GM21390 (cell line): ENCODE data around the gene NRXN3.

Source experiments
- ATAC-seq: cut with Tn5 transposase; IDR thresholded peaks from one replicate; pipeline ENCODE4 v1.9.1; 2021; ENCODE audit not compliant: unreplicated experiment

NRXN3 gene

GRCh38 chr14:79639613-79640012, 1469.4 kb downstream of the NRXN3 start:
- ATAC-seq: no peak

GRCh38 chr14:79641371-79641770, 1471.2 kb downstream of the NRXN3 start:
- no peak for ATAC-seq

- no peak for ATAC-seq
Observed at GRCh38 chr14:79643132-79643531, 1473.0 kb downstream of the NRXN3 start.

GRCh38 chr14:79645753-79646362, 1475.7 kb downstream of the NRXN3 start:
- no peak for ATAC-seq

GRCh38 chr14:79649856-79650255, 1479.7 kb downstream of the NRXN3 start:
- no peak for ATAC-seq

- no peak for ATAC-seq
Observed at GRCh38 chr14:79652513-79653307, 1482.5 kb downstream of the NRXN3 start.

- no peak for ATAC-seq
Observed at GRCh38 chr14:79656056-79656455, 1485.9 kb downstream of the NRXN3 start.

- ATAC-seq: no peak
Observed at GRCh38 chr14:79656496-79656895, 1486.3 kb downstream of the NRXN3 start.

- ATAC-seq: no peak
Observed at GRCh38 chr14:79658221-79658620, 1488.0 kb downstream of the NRXN3 start.

- no peak for ATAC-seq
Observed at GRCh38 chr14:79658769-79659168, 1488.6 kb downstream of the NRXN3 start.

- no peak for ATAC-seq
Observed at GRCh38 chr14:79660053-79660939, 1490.1 kb downstream of the NRXN3 start.

GRCh38 chr14:79661752-79662151, 1491.6 kb downstream of the NRXN3 start:
- ATAC-seq: no peak

- no peak for ATAC-seq
Observed at GRCh38 chr14:79663453-79663852, 1493.3 kb downstream of the NRXN3 start.

- ATAC-seq: no peak
Observed at GRCh38 chr14:79665556-79665955, 1495.4 kb downstream of the NRXN3 start.

- ATAC-seq: no peak
Observed at GRCh38 chr14:79668951-79669350, 1498.8 kb downstream of the NRXN3 start.

- no peak for ATAC-seq
Observed at GRCh38 chr14:79670811-79671210, 1500.6 kb downstream of the NRXN3 start.

- ATAC-seq: no peak
Observed at GRCh38 chr14:79680087-79680486, 1509.9 kb downstream of the NRXN3 start.

- no peak for ATAC-seq
Observed at GRCh38 chr14:79686196-79686595, 1516.0 kb downstream of the NRXN3 start.

- ATAC-seq: no peak
Observed at GRCh38 chr14:79690960-79691359, 1520.8 kb downstream of the NRXN3 start.

GRCh38 chr14:79693935-79694334, 1523.8 kb downstream of the NRXN3 start:
- ATAC-seq: no peak

- ATAC-seq: no peak
Observed at GRCh38 chr14:79695307-79695706, 1525.1 kb downstream of the NRXN3 start.

- no peak for ATAC-seq
Observed at GRCh38 chr14:79698298-79698711, 1528.1 kb downstream of the NRXN3 start.
